ENCODE results near the gene HK1.

GRCh38 chr10:69364232-69364940 is 86.1 kb downstream of the HK1 start:
- TF ChIP-seq CTCF (conservative IDR thresholded peaks at IDR 0.05; ENCODE audit: low read length) (0 out of 2 replicates have a peak, but pooled peaks have one; percentile 33), EZH2phosphoT487 (IDR thresholded peaks at IDR 0.05; ENCODE audit: borderline replicate concordance, low read depth, low read length) (no peak)
